ENCODE data around the gene OR7C1.

The OR7C1 gene

GRCh38 chr19:14764401-14764800 is 70.6 kb downstream of the OR7C1 start:
- no peak for DNase-seq

GRCh38 chr19:14763497-14764145 is 71.4 kb downstream of the OR7C1 start:
- DNase-seq = no peak

- DNase-seq = no peak
These were observed 72.9 kb downstream of the OR7C1 start for GRCh38 chr19:14762111-14762510.

GRCh38 chr19:14761607-14762006 is 73.4 kb downstream of the OR7C1 start:
- no peak for DNase-seq

GRCh38 chr19:14758816-14759215 is 76.2 kb downstream of the OR7C1 start:
- no peak for DNase-seq

GRCh38 chr19:14748601-14749000 is 86.4 kb downstream of the OR7C1 start:
- no peak for DNase-seq
